Measurements from ENCODE around the gene ACOT11.

ACOT11 gene

DNA sequence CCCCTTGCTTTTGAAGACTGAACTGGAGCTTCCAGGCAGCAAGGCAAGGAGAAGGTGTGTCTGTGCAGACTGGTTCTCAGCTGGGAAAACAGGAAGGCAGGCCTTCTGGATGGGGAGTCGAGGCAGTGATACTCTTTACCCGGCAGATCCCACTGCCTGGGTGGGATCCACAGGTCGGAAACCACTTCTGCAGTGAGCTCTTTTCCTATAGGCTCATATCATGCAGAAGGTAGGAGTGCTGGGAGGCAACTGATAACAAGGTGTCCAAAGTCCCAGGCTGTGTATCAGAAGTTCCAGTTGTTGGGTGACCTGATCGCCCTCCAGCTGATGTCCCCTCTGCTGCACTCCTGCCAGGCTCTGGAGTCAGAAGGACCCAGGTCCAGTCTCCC lies 17.1 kb downstream of the ACOT11 start:
- DNase-seq = no peak

- DNase-seq = no peak
Measured at GRCh38 chr1:54566438-54567141, 18.6 kb downstream of the ACOT11 start.

DNA sequence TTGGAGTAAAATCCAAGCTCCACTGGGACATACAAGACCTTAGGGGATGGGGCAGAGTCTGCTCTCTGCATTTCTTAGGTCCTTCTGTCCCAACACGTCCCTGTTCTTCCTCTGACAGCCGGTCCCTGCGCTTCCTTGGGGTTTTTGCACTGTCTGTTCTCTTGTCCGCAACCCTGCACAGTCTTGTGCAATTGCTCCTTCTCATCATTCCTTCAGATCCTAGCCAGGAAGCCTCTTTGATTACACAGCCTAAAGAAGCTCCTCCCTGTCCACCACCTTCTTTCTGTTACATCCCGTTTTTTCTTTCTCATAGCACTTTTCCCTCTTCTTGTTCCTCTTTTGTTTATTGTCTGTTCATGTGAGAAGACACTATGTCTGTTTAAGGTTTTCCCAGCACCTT lies 19.9 kb downstream of the ACOT11 start:
- DNase-seq = no peak

DNA sequence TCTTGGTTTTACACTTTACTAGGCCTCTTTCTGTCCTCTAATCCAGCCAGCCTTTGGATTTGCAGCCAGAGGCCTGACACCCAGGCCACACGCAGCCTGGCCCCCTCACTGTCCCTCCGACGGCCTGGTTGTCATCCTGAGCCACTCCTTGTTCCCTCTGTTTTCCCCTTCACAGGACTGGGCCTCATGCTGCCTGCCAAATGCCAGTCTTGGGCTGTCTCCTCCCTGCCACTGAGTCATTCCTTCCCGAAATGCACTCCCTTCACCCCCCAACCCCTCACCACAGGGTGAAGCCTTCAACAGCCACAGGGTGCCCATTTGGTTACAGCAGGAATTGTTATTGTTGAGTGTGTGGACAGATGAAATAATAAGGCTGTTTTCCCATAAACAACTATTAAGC lies 21.3 kb downstream of the ACOT11 start:
- DNase-seq = no peak

- no peak for DNase-seq
Measured at GRCh38 chr1:54570161-54570560, 22.1 kb downstream of the ACOT11 start.

DNA sequence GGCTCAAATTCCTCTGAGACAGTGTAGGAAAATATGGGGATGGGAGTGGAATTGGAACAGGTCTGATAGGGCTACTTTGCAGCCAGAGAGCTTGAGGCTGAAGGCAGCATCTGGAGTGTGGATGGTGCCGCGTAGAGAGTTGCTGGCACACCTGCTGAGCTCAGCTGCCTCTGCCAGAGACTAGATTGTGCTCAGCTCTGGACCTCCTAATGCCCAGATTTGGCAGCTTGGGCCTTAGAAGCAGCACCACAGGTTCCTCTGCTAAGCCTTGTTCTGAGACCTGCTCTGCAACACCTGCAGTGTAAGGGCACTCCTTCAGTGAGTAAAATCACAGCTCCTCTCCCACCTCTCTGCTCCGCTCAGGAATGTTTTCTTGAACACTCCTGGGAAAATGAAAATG lies 23.3 kb downstream of the ACOT11 start:
- no peak for DNase-seq

GRCh38 chr1:54571803-54572541 lies 23.9 kb downstream of the ACOT11 start:
- no peak for DNase-seq

GRCh38 chr1:54572542-54572850 lies 24.5 kb downstream of the ACOT11 start:
- DNase-seq = no peak

GRCh38 chr1:54574158-54574778 lies 26.2 kb downstream of the ACOT11 start:
- DNase-seq = no peak

DNA sequence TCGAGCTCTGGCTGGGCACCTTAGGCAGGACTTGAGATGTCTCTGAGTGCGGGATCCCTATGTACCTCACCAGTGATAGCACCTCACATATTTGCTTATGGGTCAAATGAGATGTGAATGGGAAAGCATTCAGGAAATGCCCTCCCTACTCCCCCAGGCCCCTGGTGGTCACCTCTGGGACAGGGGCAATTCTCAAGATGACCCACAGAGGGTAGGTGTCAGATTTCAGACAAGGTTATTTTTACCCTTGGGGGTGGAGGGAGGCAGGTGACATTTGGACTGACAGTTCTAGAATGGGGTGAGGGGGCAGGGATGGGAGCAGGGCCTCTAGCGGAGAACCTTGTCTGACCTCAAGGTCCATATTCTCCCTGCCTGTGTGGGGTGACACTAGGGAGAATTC lies 27.1 kb downstream of the ACOT11 start:
- no peak for DNase-seq

GRCh38 chr1:54575605-54576290 lies 27.7 kb downstream of the ACOT11 start:
- DNase-seq = no peak

- DNase-seq = no peak
Measured at GRCh38 chr1:54577612-54578011, 29.6 kb downstream of the ACOT11 start.

GRCh38 chr1:54579337-54579781 lies 31.3 kb downstream of the ACOT11 start:
- no peak for DNase-seq

DNA sequence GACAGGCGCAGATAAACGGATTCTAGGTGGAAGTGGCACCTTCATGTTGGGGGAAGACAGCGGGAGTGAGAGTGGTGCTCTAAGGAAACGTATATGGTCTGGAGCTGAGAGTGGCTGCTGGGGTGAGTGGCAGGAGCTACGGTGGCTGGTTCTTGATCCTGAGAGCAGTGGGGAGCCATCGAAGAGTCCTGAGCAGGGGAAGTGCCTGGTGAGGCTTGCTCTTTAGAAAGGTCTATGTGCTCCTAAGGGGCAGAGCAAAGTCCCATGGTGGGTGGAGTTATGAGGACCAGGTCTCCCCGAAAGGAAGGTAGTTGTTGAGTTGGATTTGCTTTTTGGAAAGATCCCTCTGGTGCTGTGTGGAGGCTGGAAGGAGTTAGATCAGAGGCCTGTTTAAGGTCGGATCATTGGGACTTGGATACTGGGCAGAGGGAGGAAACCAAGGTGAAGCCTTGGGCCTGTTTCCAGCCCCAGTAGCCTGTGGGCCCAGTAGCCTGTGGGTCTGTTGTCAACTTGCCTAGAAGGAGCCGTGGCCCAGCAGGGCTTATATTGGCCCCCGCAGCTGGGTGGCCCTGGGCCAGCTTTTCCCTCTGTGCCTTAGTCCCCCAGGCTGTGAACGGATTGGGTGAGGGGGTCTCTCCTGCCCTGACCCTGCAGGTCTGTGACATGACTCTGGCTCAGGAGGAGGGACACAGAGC lies 33.0 kb downstream of the ACOT11 start:
- DNase-seq = no peak

DNA sequence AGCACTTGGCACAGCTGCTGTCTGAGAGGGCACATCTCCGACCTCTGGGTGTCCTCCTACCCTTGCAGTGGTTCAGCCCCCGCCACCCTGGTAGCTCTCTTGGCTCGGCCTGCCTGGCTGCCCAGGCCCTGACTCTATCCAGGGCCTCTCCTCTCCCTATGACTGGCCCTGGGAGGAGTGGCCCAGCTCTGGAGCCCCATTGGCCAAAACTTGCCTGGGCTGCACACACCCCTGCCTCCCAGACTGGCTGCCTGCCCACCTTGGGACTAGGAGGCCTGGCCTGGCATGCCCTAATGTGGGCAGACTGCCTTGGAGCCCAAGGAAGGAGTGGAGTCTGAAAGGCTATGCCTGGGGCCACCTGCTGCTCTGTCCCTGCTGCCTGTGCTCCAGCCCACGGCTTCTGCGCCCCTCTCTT lies 33.6 kb downstream of the ACOT11 start:
- no peak for DNase-seq

DNA sequence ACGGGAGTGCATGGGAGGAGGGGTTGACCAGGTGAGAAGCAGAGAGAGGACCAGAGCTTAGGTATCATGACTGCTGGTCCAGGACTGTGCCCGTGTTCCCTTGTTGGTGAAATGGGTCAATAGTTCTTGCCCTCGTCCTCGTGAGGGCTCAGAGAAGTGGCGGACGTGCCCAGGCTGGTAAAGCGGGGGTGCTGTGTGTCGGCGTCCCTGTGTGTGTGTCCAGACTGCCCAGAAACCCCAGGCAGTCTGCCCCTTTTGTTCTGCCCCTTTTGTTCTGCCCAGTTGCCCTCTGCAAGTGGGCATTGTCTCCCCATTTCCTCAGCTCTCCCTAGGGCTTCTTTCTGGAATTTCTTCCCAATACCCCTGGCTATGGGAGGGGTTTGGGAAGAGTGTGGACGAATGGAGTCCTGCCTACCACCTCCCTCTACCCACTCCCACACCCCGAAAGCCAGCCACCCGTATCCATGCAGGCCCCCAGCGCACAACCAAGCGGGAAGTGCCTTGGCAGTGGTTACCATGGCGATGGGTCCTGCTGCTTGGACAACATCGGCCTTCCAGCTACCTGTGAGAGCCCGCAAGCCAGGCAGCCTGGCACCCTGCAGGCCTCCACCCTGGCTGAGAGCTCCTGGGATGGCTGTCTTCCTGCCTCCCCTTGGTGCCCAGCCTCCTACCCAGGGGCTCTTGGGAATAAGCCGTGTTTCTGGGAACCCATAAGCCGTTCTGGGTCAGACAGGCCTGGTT lies 34.7 kb downstream of the ACOT11 start:
- DNase-seq = no peak

GRCh38 chr1:54583307-54583686 lies 35.3 kb downstream of the ACOT11 start:
- no peak for DNase-seq

DNA sequence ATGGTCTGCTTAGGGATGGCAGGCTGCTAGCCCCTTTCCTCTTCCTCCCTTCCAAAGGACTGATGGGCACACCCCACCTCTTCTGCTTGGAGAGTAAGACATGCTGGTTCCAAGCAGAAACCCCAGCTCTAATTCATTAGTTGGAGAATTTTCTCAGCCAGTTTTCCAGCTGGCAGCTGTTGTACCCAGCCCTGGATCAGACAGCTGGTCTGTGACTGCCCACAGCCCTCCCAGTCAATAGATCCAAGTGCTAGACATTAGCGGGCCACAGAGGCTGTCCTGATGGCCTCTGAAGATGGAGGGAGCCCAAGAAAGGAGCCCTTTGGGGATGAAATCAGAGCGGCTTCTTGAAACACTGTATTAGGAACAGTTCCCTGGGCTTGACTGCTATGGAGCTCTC lies 35.8 kb downstream of the ACOT11 start:
- no peak for DNase-seq

GRCh38 chr1:54584575-54584974 lies 36.5 kb downstream of the ACOT11 start:
- no peak for DNase-seq

GRCh38 chr1:54585181-54586066 lies 37.4 kb downstream of the ACOT11 start:
- no peak for DNase-seq

DNA sequence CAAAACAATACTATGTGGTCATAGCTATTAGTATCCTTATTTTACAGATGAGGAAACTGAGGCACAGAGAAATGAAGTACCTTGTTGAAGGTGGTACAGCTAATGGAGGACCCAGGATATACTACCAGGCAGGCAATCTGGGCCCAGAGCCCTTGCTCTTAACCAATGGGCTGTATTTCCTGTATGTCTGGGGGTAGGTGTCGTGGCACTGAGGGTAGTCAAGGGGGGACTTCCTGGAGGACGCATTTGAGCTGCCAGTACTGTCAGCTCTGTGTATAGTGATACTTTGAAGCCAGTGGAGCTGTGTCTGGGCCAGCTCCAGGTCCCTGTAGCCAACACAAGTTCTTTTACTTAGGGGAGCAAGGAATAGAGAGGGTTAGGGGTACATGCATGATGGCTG lies 40.3 kb downstream of the ACOT11 start:
- DNase-seq = no peak
